SK-N-SH treated with all-trans-retinoic acid at 6 μM for 48 hours (cell line): Measurements from ENCODE around the gene SH2B3.

ENCODE experiments used
- ARNTL ChIP-seq: fragments of 450-650 bp; formaldehyde crosslinking; IDR thresholded peaks from 2 replicates; pipeline ENCODE4 v1.5.0; 2020; ENCODE audit warnings: low read depth, mild to moderate bottlenecking, moderate library complexity, borderline replicate concordance
- ESRRG ChIP-seq: fragments of 250-450 bp; sonication (Bioruptor Pico); IDR thresholded peaks from 2 replicates; pipeline ENCODE4 v1.6.1; 2021; ENCODE audit warnings: mild to moderate bottlenecking
- GLIS3 ChIP-seq: fragments of 250-450 bp; sonication (Bioruptor Pico); IDR thresholded peaks from 2 replicates; pipeline ENCODE4 v1.5.0; 2020; ENCODE audit warnings: mild to moderate bottlenecking, moderate library complexity
- PATZ1 ChIP-seq: fragments of 250-450 bp; sonication (Bioruptor Pico); IDR thresholded peaks from 2 replicates; pipeline ENCODE4 v1.8.0; 2020; ENCODE audit warnings: mild to moderate bottlenecking, moderate library complexity, borderline replicate concordance
- POU6F1 ChIP-seq: fragments of 250-450 bp; sonication (Bioruptor Pico); IDR thresholded peaks from 2 replicates; pipeline ENCODE4 v1.8.0; 2021; ENCODE audit warnings: low read depth, mild to moderate bottlenecking, moderate library complexity, borderline replicate concordance
- PPARA ChIP-seq: fragments of 250-450 bp; sonication (Bioruptor Pico); IDR thresholded peaks from 2 replicates; pipeline ENCODE4 v1.5.0; 2020; ENCODE audit warnings: mild to moderate bottlenecking, borderline replicate concordance
- RARB ChIP-seq: fragments of 250-450 bp; sonication (Bioruptor Pico); IDR thresholded peaks from 2 replicates; pipeline ENCODE4 v1.8.0; 2021; ENCODE audit warnings: mild to moderate bottlenecking, moderate library complexity
- ZFP3 ChIP-seq: fragments of 250-450 bp; sonication (Bioruptor Pico); IDR thresholded peaks from 2 replicates; pipeline ENCODE4 v1.5.0; 2020; ENCODE audit warnings: mild to moderate bottlenecking, moderate library complexity
- ZNF8 ChIP-seq: fragments of 450-650 bp; formaldehyde crosslinking; IDR thresholded peaks from 2 replicates; pipeline ENCODE4 v1.5.0; 2020; ENCODE audit warnings: mild to moderate bottlenecking, moderate library complexity
- TF ChIP-seq, protein P1 (sequence below): fragments of 250-450 bp; sonication (Bioruptor Pico); IDR thresholded peaks from 2 replicates; pipeline ENCODE4 v1.5.1; 2020; ENCODE audit warnings: low read depth, mild to moderate bottlenecking, moderate library complexity

DNA sequence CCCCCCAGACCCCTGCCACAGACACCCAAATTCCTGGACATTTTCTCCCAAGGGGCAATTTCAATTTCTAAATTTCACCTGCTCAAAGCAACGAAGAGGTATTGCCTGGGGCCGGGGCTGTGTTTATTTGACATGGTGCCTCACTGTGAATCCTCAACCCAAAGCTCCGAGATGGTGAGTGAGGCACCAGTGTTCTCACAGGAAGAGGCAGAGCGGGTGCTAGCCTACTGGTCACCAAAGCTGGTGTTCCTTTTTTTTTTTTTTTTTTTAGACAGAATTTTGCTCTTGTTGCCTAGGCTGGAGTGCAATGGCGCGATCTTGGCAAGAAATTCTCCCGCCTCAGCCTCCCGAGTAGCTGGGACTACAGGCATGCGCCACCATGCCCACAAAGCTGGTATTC lies 14.8 kb upstream of the SH2B3 start:
- no peak for TF ChIP-seq ESRRG (CRISPR knock-in tag)
- no peak for TF ChIP-seq ZFP3 (CRISPR knock-in tag)
- no peak for TF ChIP-seq RARB (CRISPR knock-in tag)
- TF ChIP-seq PPARA, result no peak
- TF ChIP-seq ARNTL (CRISPR knock-in tag), result no peak
- TF ChIP-seq PATZ1, result no peak
- no peak for TF ChIP-seq GLIS3 (CRISPR knock-in tag)
- TF ChIP-seq, protein P1, sequence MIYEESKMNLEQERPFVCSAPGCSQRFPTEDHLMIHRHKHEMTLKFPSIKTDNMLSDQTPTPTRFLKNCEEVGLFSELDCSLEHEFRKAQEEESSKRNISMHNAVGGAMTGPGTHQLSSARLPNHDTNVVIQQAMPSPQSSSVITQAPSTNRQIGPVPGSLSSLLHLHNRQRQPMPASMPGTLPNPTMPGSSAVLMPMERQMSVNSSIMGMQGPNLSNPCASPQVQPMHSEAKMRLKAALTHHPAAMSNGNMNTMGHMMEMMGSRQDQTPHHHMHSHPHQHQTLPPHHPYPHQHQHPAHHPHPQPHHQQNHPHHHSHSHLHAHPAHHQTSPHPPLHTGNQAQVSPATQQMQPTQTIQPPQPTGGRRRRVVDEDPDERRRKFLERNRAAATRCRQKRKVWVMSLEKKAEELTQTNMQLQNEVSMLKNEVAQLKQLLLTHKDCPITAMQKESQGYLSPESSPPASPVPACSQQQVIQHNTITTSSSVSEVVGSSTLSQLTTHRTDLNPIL (CRISPR knock-in tag), result no peak
- TF ChIP-seq POU6F1 (CRISPR knock-in tag), result no peak
- no peak for TF ChIP-seq ZNF8 (CRISPR knock-in tag)
